RWPE2 (cell line): ENCODE measurements around the gene ZMYM3.

ENCODE experiments used
- ATAC-seq: fragments of 200-7000 bp; cut with Tn5 transposase; 3 replicates; pipeline ENCODE4 v1.9.1; 2021; ENCODE audit warnings: low read depth
- DNase-seq: peaks from one replicate; pipeline ENCODE4 v3.0.0-alpha.2; 2020; ENCODE audit warnings: low spot score
- H3K27ac ChIP-seq: fragments of 450-650 bp; 2 replicates; pipeline ENCODE4 v1.5.1; 2017; ENCODE audit warnings: mild to moderate bottlenecking; ENCODE audit not compliant: poor library complexity, severe bottlenecking
- H3K27me3 ChIP-seq: fragments of 250-450 bp; sonication (Bioruptor Pico); 2 replicates; pipeline ENCODE4 v1.5.1; 2021; ENCODE audit warnings: mild to moderate bottlenecking, moderate library complexity; ENCODE audit not compliant: insufficient read depth, poor library complexity, severe bottlenecking
- H3K36me3 ChIP-seq: fragments of 250-450 bp; sonication (Bioruptor Pico); 2 replicates; pipeline ENCODE4 v1.5.1; 2020; ENCODE audit warnings: low read depth, mild to moderate bottlenecking, moderate library complexity
- H3K4me1 ChIP-seq: fragments of 250-450 bp; sonication (Bioruptor Pico); 2 replicates; pipeline ENCODE4 v1.5.1; 2021; ENCODE audit warnings: mild to moderate bottlenecking, moderate library complexity; ENCODE audit not compliant: insufficient read depth, poor library complexity, severe bottlenecking
- H3K4me3 ChIP-seq: fragments of 250-450 bp; sonication (Bioruptor Pico); 2 replicates; pipeline ENCODE4 v1.5.1; 2021; ENCODE audit warnings: mild to moderate bottlenecking, moderate library complexity; ENCODE audit not compliant: severe bottlenecking
- H3K9me3 ChIP-seq: fragments of 250-450 bp; sonication (Bioruptor Pico); 2 replicates; pipeline ENCODE4 v1.5.1; 2021; ENCODE audit warnings: mild to moderate bottlenecking, moderate library complexity; ENCODE audit not compliant: severe bottlenecking
- CTCF ChIP-seq: fragments of 450-650 bp; IDR thresholded peaks from one replicate; pipeline ENCODE4 v1.5.1; 2017; ENCODE audit warnings: mild to moderate bottlenecking, moderate library complexity; ENCODE audit not compliant: poor library complexity, severe bottlenecking

The ZMYM3 gene

GRCh38 chrX:71212536-71212935 lies 41.4 kb downstream of the ZMYM3 start:
- Histone ChIP-seq H3K4me1 (no peaks in the 10 kb centered on the region), H3K27me3 (no peaks in the 10 kb centered on the region), H3K27ac (no peak overlapping the region), H3K9me3 (no peaks in the 10 kb centered on the region), H3K36me3 (no peaks in the 10 kb centered on the region), H3K4me3 (no peak overlapping the region)
- no peak for TF ChIP-seq CTCF
- ATAC-seq (no peak), DNase-seq (no peak)

GRCh38 chrX:71210816-71211215 lies 43.1 kb downstream of the ZMYM3 start:
- no peak for TF ChIP-seq CTCF
- DNase-seq (no peak), ATAC-seq (no peak)

GRCh38 chrX:71199252-71200008 lies 54.5 kb downstream of the ZMYM3 start:
- Histone ChIP-seq H3K36me3 (no peaks in the 10 kb centered on the region), H3K27ac (no peak overlapping the region), H3K4me1 (no peaks in the 10 kb centered on the region), H3K4me3 (no peak overlapping the region), H3K27me3 (no peaks in the 10 kb centered on the region), H3K9me3 (no peaks in the 10 kb centered on the region)
- no peak for DNase-seq
- ATAC-seq = no peak
- no peak for TF ChIP-seq CTCF

More at GRCh38 chrX:71210816-71211215, 43.1 kb downstream of the ZMYM3 start:
- no peaks in the 10 kb centered on the region for H3K36me3 ChIP-seq
- H3K9me3 ChIP-seq = no peaks in the 10 kb centered on the region
- no peak overlapping the region for H3K27ac ChIP-seq
- H3K4me1 ChIP-seq = no peaks in the 10 kb centered on the region
- H3K4me3 ChIP-seq = no peak overlapping the region
- H3K27me3 ChIP-seq = no peaks in the 10 kb centered on the region

DNA sequence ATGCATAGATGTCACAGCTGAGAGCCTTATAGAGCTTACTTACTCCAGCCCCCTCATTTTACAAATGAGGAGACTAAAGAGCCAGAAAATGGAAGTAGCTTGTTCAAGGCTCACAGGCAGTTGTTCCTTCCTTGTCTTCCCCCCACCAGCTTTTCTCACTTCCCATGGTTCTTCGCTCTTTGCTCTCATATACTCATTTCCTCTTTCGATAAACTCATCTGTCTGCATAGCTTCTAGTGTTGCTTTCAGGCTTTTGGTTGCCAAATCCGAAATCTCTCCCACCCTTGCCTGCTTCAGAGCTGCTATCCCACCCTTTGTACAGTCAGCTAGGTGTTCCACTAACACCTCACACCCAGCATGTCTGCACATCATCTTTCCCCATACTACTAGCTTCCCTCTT lies 55.9 kb downstream of the ZMYM3 start:
- ATAC-seq (no peak), DNase-seq (no peak)
- TF ChIP-seq CTCF = no peak
- Histone ChIP-seq H3K36me3 (no peaks in the 10 kb centered on the region), H3K27me3 (no peaks in the 10 kb centered on the region), H3K4me1 (no peaks in the 10 kb centered on the region), H3K27ac (no peak overlapping the region), H3K4me3 (no peak overlapping the region), H3K9me3 (no peaks in the 10 kb centered on the region)

DNA sequence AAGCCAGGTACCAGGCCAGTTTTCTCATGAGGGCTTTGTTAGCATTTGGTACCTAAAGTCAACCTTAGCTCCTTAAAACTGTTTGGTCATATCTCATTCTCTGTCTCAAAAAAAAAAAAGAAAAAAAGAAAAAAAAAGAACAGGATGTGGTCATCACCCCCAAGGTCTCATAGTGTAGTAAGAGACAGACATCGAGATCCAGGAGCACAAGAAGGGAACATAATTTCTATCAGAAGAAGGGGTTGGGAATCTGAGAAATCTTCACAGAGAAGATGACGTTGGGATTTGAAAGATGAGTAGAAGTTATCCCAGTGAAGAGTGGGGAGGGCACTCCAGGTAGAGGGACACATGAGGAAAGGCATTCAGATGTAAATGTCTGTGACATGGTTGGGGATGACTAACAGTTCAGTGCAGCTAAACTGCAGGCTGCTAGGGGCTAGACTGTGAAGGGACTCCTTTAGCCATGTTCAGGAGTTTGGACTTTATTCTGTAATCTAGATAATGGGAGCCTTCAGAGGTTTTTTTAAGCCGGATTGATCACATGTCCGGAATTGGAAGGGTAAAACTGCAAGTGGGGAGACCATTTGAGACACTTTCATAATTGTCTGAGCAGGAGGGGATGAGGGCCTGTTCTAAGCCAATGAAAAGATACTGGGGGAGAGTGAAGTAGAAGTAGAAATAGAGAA lies 57.8 kb downstream of the ZMYM3 start:
- H3K36me3 ChIP-seq = no peaks in the 10 kb centered on the region
- no peaks in the 10 kb centered on the region for H3K9me3 ChIP-seq
- no peak for TF ChIP-seq CTCF
- H3K27ac ChIP-seq = no peak overlapping the region
- no peaks in the 10 kb centered on the region for H3K4me1 ChIP-seq
- H3K4me3 ChIP-seq = no peak overlapping the region
- ATAC-seq = no peak
- DNase-seq = no peak
- H3K27me3 ChIP-seq = no peaks in the 10 kb centered on the region
